ENCODE data around the gene SLC4A2.

The SLC4A2 gene

DNA sequence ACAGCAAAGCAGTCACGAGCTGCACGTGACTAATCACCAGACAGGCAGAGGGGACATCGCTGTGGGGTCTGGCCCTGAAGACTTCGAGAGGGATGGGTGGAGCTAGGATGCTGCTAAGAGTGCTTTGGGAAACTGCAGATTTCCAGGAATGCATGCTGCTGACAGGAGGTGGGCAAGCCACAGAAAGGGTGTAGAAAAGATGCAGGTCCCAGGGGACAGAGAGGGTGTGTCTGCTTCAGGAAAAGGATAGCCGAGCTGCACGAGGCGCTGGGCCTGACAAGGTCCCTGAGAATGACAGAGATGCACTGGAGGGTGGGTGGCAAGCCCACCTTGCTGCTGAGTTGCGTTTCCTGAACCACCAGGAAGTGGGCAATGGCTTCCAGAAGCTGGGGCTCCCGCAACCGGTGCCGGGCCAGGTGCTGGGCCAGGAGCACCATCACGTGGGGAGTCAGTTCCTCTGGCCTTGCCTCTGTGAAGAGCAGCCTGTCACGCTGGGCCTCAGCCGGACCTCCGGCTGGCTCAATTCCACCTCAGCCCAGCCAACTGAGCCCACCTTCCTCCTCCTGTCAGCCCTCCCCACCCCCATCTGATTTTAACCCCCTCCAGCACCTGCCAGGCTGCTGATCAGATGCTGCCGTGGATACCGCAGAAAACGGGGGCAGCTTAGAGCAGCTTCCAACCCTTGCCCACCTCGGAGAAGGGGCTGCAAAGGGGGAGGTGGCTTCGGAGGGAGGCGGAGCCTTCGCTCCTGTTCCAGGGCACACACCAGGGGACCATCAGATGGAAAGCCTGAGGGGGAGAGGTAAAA, 19.0 kb downstream of the SLC4A2 start:
- DNase-seq: no peak

DNA sequence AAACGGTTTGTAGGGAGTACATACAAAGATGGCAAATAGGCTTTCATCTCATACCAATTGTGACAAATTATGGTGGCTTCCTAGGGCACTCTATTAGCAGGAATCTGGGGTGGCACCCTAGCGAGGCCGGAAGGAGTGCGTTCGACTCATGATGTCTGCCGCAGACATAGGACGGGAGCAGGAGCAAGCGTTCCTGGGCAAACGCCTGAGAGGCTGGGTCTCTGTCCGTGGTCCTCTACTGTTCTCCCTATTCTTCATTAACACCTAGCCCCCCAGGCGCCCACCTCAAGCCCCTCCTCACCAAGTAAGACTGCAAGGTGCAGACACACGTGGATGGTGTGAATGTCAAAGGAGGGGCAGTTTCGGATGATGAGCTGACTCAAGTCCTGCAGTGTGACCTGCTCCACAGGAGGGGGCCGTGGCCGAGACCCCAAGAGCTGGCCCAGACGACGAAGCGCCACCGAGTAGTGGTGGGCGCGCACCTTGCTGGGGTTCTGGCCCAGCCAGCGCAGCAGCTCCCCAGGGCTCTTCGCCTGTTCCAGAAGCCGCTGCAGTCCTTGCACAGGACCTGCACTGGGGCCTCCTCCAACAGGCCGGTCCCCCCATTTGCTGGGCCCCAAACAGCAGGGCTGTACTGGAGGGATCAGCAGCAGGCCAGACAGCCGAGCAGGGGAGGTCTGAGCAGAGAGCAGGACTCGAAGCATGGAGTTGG, 20.0 kb downstream of the SLC4A2 start:
- DNase-seq: no peak

DNA sequence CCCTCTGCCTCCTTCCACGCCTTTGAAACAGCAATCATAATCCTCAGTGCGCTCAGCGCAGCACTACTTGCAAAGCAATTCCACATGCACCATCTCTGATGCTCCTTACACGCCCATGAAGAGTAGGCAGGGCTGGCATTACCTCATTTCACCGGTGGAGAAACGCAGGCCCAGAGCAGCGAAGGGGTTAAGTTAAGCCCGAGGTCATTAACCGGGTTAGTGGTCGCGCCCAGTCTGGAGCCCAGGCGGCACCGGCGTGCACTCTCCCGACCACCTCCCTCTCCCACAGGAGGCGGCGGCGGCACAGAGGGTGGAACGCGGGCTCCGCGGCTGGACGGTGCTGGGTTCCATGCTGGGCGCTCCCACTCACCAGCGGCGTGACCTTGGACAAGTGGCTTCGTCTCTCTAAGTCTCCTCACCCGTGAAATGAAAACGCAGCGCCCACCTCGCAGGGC, 20.7 kb downstream of the SLC4A2 start:
- peak; percentile 83 for DNase-seq

DNA sequence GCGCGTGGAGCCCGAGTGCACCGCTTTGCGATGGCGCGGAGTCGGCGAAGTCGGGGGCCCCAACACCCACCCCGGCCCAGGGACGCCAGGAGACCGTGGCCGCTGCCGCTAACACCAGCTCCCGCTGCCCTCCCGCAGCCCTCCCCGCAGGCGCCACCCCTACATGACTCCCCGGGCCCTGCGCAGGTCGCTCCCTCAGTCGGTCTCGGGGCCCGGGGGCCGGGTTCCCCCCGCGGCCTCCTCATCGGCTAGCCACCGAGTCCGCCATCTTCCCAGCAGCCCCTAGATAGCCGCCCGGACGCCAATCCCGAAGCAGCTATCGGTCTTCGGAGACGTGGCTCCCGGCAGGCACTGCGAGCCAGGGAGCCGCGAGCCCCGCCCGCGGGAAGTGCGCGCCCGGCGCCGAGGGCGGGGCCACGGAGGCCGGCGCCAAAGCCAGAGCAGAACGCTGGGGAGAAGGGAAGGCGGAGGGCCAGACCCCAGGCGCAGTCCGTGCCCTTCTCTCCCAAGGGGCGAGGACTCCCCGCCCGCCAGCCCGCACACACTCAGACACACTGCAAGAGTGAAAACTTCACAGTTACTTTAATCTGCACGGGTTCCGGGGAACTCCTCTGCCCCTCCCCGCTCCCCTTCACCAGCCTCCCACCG, 21.3 kb downstream of the SLC4A2 start, which contains the start of gene FASTK:
FASTK (minus strand) TSS at position 288 of the 648 bp plus-strand sequence; CDS start at position 245, 43 bp downstream.
- DNase-seq: peak; percentile 93

DNA sequence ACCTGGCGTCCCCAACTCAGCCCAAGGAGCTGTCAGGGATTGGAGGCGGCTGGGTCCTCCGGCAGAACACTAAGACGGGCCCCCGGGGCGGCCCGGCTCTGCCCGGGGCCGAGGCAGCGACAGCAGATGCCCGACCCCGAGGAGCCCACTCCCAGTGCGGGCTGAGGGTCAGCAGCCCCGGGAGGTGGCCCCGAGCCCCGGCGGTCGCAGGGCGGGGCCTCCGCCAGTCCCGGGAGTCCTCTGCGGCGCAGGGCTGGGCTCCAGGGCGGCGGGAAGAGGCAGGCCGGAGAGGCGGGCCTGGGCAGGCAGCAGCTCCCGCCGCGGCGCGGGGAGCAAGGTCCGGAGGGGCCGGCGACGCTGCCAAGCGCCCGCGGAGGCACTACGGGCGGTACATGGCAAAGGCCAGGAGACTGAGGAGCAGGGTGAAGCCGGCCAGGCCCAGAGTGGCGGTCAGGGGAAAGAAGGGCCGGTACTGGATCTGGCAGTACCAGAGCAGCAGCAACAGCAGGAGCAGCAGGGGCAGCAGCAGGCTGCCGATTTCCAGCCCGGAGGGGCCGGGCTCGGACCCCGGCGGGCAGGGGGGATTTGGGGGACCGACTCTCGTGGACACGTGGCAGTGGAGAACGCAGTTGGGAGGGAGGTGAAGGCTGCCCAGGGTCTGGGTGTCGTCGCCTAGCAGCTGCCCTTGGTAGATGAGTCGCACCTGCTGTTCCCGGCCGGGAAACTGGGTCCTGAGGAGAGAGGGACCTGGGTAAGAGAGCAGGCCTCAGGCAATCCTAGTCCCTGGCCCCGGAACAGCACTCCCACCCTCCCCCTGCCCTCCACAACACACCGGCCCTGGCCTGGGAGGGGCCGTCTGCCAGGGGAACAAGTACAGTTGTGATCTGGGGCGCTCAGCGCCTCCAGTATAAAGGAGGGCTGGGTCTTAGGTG, 22.0 kb downstream of the SLC4A2 start:
- no peak for DNase-seq

DNA sequence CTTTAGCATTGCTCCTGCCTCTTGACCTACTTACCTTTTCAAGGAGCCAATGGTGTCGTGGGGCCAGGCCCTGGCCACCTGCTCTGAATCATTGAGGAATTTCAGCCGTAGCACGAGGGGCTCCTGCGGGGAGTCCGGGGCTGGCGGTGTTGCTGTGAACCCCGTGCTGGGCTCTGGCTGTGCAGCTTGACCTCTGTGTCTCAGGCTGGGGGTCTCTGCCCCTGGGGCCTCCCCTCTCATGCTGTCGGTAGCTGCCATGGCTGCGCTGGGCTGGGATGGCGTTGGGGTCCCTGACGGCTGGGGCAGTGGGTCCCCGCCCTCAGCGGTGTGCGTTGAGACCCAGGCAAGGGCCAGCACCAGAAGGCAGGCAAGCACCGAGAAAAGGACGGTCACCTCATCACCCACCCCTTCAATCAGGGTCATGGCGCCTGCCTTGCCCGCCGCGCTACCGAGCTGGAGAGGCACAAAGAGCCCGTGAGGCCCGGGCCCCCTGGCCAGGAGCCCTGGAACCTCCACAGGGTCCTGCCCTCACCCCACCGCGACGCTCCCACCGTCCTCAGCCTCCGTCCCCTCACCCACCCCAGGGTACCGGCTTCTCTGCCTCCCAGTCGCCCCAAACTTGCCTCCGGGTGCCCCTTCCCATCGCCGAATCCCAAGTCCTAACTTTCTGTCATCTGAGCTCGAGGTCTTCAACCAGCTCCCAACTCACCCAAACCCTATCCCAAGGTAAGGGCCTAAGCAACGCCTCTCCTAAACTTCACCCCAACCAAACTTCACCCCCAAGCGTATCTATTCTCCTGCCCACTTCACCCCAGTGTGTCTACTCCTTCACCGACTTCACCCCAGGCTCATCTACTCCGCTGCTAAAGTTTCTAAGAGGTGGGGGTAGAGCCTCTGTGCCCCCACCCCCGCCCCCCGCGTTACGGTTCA, 23.0 kb downstream of the SLC4A2 start:
- no peak for DNase-seq

DNA sequence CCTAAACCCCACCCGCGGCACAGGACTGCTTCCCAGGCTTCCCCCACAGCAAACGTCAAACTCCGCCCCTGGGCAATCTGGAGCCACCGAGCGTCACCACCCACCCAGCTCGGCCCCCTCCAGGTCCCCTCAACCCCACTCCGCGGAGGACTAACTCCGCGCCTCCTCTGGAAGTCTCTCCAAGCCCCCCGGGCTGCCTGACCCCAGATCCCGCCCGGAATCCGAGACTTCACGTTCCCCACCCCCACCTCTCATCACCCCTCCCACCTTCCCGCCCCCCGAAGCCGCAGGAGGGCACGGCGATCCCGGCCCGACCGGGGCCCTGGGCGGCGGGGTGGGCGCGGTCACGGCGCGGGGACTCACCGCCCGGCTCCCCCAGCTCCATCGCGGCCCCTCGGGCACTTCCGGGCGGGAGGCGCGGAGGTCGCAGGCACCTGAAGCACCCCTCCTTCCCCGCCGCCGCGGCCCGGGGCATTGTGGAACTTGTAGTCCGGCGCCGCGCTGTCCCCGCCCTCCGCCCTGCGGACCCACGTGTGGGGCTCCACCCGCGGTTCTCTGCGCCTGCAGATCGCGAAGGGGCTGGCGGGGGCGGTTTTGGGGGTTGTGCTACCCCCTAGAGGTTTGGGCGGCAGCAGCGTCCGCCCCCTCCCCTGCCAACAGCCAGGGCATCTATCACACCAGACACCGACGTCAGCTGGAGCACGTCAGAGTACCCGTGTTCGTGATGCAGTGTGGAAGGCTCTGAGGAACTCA, 23.9 kb downstream of the SLC4A2 start, which contains the start of gene TMUB1:
TMUB1 (minus strand) TSS at position 423 of the 753 bp plus-strand sequence. CDS start 930 bp downstream, outside the sequence.
- DNase-seq: peak; percentile 78

DNA sequence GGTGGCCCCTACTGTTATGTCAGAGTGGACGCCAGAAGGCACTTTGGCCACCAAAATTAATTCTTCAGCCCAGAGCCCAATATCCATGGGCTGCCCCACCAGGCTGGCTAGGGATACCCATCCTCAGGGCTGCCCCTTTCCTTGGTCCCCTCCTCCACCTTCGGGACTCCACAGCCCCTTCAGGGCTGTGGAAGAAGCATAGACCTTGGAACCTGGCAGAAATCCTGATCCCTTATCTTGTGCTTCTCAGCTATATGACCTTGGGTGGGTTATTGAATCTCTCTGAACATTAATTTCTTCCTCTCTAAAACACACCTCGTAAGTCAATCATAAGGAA, 24.4 kb downstream of the SLC4A2 start:
- DNase-seq: no peak

DNA sequence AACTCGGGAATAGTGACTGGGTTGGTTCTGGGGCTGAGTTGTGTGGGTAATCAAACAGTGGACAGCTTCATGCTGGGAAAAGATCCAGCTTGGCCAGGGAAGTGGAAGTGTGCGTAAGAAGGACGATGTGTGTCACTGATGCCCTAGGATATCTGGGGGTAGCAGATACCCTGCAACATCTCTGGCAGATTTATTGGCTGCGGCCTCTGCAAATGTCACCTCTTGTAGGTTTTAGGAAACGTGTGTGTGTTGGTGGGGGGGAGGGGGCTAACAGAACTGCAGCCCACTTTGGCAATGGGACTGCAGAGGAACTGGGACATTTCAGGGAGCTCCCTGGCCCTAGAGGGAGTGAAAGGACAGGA, 25.9 kb downstream of the SLC4A2 start:
- no peak for DNase-seq

DNA sequence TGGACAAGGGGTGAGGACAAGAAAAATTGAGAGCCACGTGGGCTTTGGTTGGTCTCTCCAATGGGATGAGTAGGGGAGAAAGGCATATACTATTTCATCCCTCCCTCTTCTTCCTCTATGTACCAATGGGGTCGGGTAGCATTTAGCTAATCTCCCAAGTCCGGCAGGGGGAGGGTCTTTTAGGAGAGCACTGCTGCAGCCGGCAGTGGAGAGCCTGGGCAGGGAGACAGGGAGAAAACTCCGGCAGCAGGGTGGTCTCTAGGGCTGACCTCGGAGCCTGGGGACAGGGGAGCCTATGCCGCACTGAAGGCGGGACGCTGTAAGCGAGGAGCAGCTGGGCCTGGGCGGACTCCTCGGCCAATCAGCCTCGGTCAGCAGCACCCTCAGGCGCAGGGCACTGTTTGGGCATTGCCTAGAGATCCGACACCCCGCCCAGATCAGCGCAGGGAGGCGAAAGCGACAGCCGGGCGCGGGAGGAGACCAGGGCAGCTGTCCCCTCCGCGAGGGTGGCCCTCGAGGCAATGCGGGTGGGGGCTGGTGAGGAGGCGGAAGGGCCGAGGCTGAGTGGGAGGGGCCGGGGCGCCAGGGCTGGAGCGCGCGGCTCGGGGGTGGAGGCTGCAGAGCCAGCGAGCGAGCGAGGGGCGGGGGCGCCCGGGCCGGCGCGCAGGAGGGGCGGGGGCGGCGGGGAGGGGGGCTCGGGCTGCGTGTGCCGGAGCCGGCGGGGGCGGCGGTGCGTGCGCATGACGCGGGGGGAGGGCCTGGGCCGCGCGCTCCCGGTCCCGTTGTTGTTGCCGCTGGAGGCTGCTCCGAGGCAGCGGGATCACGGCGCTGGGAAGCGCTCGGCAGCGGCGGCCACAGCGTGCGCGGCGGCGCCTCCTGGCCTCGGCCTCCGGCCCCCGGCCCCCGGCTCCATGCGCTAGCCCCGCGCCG, 26.6 kb downstream of the SLC4A2 start, which contains the start of gene AGAP3:
AGAP3 (plus strand) TSS at position 785 of the 930 bp plus-strand sequence. CDS start 267 bp downstream, outside the sequence.
- DNase-seq: peak; percentile 91

DNA sequence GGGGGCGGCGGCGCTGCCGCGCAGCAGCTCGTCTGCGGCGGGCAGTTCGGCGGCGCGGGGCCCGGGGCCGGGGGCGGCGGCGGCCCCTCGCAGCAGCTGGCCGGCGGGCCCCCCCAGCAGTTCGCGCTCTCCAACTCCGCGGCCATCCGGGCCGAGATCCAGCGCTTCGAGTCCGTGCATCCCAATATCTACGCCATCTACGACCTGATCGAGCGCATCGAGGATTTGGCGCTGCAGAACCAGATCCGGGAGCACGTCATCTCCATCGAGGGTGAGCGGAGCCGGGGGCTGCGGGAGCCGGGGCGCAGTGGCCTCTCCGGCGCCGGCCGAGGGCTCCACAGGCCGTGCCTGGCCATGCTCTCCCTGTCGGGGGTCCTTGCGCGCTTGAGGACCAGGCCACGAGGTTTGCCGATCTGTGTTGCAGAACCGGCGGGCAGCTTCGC, 27.4 kb downstream of the SLC4A2 start:
- peak; percentile 75 for DNase-seq

DNA sequence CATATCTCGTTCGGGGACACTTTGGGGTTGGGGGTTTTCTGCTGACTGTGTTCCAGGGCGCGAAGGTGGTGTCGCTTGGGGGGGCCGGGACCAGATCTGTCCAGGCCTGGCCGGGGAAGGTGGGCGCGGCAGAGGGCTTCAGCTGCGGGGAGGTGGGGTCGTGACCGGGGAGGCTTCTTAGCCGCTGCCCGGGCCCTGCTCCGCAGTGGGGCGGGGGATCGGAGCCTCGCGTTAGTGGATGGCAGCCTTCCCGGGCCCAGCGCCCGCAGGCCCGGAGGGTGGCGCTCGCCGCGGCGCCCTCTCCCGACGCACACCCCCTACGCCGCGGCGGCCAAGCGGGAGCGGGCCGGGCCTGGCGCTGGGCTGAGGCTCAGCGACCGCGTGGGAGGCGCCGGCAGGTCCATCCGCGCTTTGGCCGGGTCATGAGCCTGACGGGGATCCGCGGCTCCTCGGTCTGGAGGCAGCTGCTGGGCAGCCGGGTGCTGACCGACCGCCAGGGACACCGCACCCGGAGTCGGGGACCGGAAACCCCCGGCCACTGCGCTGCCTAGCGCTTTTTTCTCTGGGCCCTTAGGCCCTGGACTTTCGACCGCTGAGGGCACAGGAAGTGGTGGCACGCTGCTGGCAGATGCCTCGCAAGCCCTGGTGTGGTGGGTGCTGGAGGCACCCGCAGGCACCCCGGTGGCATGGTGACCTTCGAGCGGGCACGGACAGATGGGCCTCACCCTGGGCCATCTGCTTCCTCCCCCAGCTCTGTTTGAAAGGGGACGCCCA, 28.0 kb downstream of the SLC4A2 start:
- peak; percentile 75 for DNase-seq

DNA sequence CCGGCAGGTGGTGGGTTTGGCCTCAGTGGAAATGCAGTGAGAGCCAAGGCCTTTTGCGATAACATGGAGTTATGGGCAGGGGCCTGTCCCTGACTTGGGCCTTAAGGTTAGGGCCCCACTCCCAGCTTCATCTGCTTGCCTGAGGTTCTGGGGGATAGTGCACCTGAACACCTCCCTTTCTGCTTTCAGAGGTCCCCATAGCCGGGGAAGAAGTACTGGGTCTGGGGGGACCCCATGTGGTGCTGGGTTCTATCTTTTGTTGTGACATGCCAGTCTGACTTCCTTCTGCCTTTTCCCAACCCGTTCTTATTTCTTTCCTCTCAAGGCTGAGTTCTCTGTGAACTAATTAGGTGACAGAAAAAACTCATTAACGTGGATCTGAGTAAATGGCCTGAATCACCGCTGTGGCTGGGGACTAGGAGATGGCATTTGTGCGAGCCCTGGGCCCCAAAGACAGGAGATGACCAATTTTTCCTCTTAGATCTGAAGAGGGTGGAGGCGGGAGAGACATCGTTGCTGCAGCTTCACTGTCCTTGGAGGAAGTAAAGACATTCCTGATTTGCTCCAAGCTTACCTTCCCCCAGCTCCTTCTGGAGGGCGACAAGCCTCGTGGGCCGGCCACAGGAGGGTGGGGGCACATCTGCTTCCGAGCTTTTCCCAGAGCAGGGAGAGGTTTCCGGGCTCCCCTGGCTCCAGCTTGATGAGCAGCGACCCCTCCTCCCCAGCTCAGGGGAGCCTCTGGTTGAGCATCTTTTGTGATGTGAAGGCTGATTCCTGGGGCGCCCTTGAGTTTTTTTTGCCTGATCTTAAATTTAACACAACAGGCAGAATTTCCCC, 28.8 kb downstream of the SLC4A2 start:
- no peak for DNase-seq

DNA sequence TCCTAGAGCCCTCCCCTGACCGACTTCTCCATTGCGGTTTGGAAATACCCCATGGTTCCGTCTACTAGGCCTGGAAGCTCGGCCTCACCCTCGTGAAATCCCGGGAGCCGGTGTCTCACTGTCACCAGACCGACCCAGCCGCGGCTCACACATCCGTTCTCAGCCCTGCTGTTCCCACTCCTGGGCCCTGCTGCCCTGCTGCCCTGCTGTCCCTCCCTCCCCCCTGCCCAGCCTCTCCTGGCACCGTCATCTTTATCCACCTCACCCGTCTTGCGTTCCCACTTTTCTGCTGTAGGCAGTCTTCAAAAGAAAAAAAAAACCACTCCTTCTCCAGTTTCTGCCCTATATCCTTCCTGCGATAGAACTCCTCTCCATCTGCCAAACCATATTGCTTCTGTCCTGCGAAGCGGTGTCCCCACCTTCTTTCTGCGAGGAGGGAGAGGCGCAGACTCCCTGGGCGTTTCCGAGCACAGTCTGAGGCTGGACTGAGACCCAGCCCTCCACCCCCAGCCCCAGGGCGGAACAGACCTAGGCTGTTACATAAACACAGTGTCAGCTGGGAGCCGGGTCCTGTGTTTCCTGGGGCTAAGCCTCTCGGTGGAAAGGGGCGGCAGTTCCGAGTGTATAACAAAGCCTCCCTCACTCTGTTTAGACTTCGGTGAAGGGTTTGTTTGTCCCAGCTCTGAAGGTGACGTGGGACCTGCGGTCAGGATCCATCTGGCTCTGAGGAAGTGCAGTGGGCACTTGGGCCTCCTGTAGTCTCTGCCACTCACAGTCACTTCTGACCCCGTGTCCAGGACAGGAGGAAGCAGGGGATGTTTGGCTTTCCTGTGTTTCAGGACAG, 29.7 kb downstream of the SLC4A2 start:
- DNase-seq: peak; percentile 55

DNA sequence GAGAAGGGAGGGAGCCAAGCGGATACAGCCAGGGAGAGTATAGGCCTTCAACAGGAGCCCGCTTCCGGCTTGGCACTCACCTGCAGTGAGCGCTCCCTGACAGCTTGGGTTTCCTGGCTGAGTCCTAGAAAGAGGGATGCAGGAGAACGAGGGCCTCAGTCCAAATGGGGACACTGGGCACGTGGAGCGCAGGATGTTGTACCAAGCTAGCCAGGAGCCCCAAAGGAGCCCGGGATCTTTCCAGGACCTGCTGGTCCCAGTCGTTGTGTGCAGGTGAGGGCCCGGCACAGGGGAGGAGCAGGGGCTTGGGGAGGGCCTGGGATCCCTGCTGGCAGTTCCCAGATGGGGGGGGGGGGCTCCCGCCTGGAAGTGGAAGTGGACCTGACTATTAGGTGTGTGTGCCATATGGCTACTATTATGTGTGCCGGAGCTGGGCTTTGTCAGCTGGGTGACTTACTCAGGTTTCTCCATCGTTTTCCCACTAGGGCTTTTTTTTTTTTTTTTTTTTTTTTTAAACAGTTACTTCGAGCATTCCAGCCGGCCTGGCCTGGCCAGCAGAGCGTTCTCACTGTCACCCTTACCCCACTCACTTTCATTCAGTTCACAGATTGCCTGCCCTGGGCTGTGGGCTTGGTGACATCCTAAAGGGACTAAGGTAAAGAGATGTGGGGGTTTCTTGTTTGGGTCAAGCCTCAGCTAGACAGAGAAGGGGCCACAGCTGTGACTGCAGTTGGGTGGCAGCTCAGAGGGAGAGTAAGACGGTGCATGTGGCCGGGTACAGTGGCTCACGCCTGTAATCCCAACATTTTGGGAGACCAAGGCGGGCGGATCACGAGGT, 30.7 kb downstream of the SLC4A2 start:
- no peak for DNase-seq
